GM18505 (cell line): ENCODE data around the gene PAPPA.

ENCODE experiments used
- ATAC-seq: cut with Tn5 transposase; IDR thresholded peaks from one replicate; pipeline ENCODE4 v1.9.1; 2021; ENCODE audit not compliant: unreplicated experiment
- POLR2A ChIP-seq: IDR thresholded peaks from 4 replicates; pipeline ENCODE4 v1.6.1; 2011; ENCODE audit warnings: borderline replicate concordance; ENCODE audit not compliant: insufficient read depth, insufficient read length; ENCODE audit errors: extremely low read depth

Gene PAPPA

GRCh38 chr9:116153765-116154333, at the start of gene PAPPA:
Gene PAPPA, plus strand, starts transcription at chr9:116153791. Its CDS starts 382 bp downstream, at chr9:116154173.
- TF ChIP-seq POLR2A, result no peak
- no peak for ATAC-seq

GRCh38 chr9:116103976-116104820, 49.4 kb upstream of the PAPPA start:
- ATAC-seq, result no peak
- TF ChIP-seq POLR2A, result no peak

- TF ChIP-seq POLR2A, result no peak
- ATAC-seq, result no peak
Measured at GRCh38 chr9:116112236-116112635, 41.4 kb upstream of the PAPPA start.

GRCh38 chr9:116115761-116116353, 37.7 kb upstream of the PAPPA start:
- no peak for ATAC-seq

GRCh38 chr9:116116393-116116792, 37.2 kb upstream of the PAPPA start:
- ATAC-seq, result no peak
- TF ChIP-seq POLR2A, result no peak

More at GRCh38 chr9:116115761-116116353, 37.7 kb upstream of the PAPPA start:
- no peak for TF ChIP-seq POLR2A

- no peak for TF ChIP-seq POLR2A
- no peak for ATAC-seq
Measured at GRCh38 chr9:116123171-116123570, 30.4 kb upstream of the PAPPA start.

- ATAC-seq, result no peak
- no peak for TF ChIP-seq POLR2A
Measured at GRCh38 chr9:116124472-116125040, 29.0 kb upstream of the PAPPA start.

GRCh38 chr9:116133163-116133562, 20.4 kb upstream of the PAPPA start:
- no peak for TF ChIP-seq POLR2A
- ATAC-seq, result no peak

GRCh38 chr9:116134975-116135374, 18.6 kb upstream of the PAPPA start:
- no peak for ATAC-seq
- TF ChIP-seq POLR2A, result no peak

GRCh38 chr9:116137010-116137409, 16.6 kb upstream of the PAPPA start:
- no peak for TF ChIP-seq POLR2A
- no peak for ATAC-seq

GRCh38 chr9:116137581-116137980, 16.0 kb upstream of the PAPPA start:
- TF ChIP-seq POLR2A, result no peak
- no peak for ATAC-seq

- TF ChIP-seq POLR2A, result no peak
- no peak for ATAC-seq
Measured at GRCh38 chr9:116141864-116142561, 11.6 kb upstream of the PAPPA start.
